HG03135 (cell line): ENCODE data around the gene ERGIC1.
"Not testable (repeated sequence)": the region's sequence is repeated elsewhere in the genome, so short reads cannot be mapped to it uniquely, and the experiment has no call there.

Experiments
- ATAC-seq: cut with Tn5 transposase; IDR thresholded peaks from one replicate; pipeline ENCODE4 v1.9.1; 2021; ENCODE audit warnings: mild to moderate bottlenecking, moderate library complexity; ENCODE audit not compliant: unreplicated experiment

The ERGIC1 gene

DNA sequence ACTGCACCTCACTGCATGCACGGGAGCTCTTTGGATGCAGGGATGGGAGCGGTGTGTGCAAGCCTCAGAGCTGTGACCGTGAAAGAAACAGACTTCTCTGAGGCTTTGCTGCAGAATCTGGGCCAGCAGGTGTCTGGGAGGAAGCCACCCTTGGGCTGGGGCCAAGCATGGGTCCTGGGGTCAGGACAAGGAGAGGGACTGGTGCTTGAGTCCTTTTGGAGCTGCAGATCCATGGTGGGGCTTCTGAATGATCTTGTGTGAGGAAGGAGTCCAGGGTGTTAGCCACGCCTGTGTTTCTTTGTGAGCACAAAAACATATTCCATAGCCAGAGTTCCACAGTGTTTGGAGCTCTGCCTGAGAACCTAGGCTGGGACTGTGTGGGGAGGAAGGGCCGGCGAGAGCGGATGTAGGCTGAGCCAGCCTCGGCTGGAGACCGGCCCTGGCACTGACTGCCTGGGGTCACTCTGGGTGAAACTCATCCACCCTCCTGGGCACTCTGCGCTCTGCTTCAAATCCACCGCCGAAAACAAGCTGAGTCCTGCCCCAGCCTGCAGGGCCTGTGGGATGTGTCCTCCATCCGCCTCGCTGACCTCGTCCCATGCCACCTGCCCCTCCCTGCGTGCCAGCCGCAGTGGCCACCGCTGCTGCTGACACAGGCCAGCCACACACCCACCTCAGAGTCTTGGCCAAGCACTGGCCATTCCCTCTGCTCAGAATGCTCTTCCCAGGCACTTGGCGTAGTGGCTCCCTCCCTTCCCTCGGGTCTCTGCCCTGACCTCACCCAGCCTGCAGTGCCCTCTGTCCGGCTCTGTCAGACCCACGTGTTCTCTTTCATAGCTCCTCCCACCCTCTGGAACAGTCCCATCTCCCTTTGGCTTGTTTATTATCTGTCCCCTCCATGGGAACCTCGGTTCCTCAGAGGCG lies 26.7 kb downstream of the ERGIC1 start:
- ATAC-seq = no peak

DNA sequence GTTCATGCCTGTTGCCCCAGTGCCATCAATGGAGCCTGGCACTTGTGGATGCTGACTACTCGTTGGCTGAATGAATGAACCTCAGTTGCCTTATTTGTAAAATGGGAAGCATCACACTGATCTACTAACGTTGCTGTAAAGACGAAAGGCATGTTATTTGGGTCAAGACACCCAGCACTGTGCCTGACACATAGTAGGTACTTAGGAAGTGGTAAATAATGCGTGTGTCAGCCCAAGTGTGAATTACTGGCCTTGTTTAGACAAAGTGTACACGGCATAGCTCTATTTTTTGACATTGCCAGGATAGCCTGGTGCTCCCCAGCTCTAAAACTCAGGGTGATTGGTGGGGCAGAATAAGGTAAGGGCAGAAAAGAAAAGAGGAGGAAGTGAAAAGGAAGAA lies 27.4 kb downstream of the ERGIC1 start:
- no peak for ATAC-seq

DNA sequence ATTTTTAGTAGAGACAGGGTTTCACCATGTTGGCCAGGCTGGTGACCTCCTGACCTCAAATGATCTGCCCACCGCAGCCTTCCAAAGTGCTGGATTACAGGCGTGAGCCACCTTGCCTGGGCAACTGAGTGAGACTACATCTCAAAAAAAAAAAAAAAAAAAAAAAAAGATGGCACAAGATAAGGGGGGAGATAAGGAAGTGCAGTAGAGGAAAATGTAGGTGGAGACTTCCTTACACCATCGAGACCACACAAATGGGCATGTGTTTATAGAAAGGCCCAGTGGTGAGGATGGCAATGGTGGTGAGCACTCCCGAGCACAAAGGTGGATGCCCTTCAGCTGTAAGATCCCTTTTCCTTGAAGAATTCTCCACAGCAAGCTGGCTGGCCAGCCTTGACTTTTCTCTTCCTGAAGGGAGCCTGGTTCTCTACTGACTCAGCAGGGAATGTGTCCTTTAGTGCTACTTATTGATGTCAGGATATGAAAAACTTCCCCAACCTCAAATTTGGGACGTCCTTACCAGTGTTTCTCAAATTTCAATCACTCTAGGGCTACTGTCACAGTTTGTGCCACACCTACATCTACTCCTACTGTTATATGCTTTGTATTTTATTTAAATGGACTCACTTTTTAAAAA lies 28.2 kb downstream of the ERGIC1 start:
- no peak for ATAC-seq

DNA sequence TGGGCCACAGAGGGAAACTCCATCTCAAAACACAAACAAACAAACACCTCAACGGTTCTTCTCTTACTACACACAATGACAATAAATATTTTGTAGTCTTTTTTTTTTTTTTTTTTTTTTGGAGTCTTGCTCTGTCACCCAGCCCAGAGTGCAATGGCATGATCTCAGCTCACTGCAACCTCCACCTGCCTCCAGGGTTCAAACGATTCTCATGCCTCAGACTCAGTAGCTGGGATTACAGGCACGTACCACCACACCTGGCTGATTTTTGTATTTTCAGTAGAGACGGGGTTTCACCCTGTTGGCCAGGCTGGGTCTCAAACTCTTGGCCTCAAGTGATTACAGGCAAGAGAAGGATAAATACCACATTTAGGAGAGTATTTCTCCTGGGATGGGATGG lies 30.1 kb downstream of the ERGIC1 start:
- not testable (repeated sequence) for ATAC-seq

DNA sequence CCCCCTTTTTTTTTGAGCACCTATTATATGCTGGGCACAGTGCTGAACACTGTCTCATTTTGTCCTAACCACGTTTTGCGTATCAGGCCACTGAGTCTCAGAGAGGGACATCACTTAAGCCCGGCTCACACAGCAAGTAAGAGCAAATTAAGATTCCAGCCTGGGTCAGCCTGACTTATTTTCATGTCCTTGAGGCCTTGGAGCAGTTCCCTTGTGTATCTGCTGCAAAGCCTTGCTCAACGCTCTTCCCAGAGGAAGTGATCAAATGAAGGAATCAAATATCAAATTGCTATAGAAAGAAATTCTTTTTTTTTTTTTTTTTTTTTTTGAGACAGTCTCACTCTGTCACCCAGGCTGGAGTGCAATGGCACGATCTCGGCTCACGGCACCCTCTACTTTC lies 30.7 kb downstream of the ERGIC1 start:
- ATAC-seq = no peak

DNA sequence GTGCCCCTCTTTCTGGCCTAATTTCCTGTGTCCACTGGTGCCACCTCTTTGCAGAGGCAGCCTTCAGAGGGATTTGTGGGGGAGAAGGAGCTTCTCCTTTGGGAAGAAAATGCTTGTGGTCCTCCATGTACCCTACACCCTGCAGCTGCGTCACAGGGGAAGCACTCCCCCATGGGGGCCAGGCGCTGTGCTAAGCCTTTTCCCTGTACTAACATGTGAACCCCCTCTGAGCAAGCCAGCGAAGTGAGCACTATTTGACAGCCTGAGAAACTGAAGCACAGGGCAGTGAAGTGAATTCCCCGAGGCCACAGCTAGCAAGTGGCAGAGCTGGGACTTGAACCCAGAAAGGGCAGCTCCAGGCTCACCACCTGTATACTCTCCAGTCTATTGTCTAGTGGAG lies 32.3 kb downstream of the ERGIC1 start:
- no peak for ATAC-seq

DNA sequence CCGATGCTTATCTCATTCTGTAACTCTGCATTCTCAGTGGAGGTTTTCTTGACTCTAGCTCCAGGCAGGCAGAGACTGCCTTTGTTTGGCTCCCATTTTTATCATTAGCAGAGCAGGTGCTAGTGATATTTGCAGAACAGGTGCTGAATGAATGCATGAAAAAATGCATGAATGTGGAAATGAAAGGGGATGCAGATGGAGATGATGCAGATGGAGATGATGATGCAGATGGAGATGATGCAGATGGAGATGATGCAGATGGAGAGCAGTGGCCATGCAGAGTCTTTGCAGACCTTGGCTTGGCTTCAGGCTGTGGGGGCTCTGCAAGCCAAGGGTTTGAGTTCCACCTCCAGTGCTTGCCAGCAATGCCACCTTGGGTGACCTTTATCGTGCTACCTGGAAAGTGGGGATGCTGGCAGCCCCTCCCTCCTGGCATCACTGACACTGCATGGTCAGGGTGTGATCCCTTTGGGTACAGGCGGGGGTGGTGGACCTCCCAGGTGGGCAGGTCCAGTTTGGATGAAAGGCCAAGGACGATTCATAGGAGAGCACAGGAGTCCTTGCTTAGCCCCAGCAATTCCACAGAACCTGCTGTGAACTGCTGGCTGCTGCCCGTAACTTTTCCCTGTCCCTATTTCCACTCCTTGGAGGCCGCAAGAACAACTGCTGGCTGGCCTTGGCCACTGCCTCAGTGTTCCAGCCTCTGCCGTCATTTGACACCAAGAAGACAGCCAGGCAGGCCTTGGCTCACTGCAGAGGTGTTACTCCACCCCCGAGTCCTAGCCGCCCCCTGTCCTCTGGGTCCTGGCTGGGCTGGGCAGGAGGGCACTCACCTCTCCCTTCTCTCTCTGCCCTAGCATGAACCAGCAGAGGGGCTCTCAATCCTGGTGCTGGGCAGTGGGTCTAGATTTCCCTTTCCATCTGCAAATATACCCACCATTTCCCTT lies 33.0 kb downstream of the ERGIC1 start:
- no peak for ATAC-seq

DNA sequence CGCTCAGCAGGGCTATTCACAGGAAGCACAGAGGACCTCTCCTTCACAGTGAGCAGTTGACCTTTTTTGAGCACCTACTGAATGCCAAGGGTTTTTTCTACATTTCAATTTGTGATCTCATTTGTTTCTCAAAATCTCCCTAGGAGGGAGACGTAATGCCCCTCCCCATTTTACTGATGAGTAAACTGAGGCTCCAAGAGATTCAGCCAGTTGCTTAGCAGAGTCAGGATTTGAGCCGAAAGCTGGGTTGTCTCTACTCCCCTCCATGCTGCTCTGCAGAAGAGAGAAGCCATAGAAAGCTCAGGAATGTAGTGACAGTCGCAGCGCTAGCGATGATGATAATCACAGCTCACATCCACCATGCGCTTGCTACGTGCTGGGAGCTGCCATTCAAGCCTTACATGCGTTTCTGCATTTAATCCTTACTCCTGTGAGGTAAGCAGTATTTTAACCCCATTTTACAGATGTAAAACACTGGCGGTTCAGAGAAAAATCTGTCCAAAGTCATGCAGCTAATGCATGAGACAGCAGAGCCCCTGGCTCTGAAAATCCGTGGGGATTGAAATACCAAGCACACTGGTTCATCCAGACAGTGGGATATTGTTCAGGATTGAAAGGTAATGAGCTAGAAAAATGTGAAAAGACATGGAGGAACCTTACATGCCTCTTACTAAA lies 33.8 kb downstream of the ERGIC1 start:
- no peak for ATAC-seq

DNA sequence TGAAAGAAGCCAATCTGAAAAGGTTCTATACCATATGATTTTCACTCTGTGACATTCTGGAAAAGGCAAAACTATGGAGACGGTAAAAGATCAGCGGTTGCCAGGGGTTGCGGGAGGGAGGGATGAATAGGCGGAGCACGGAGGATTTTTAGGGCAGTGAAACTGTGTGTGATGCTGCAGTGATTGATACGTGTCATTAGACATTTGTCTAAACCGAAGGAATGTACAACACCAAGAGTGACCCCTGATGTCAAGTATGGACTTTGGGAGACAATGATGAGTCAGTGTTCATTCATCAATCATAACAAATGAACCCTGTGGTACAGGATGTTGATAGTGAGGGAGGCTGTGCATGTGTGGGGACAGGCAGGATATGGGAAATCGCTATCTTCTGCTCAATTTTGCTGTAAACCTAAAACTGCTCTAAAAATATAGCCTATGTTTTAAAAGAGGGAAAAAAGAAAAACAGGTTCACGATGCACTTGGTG lies 34.4 kb downstream of the ERGIC1 start:
- ATAC-seq = no peak

DNA sequence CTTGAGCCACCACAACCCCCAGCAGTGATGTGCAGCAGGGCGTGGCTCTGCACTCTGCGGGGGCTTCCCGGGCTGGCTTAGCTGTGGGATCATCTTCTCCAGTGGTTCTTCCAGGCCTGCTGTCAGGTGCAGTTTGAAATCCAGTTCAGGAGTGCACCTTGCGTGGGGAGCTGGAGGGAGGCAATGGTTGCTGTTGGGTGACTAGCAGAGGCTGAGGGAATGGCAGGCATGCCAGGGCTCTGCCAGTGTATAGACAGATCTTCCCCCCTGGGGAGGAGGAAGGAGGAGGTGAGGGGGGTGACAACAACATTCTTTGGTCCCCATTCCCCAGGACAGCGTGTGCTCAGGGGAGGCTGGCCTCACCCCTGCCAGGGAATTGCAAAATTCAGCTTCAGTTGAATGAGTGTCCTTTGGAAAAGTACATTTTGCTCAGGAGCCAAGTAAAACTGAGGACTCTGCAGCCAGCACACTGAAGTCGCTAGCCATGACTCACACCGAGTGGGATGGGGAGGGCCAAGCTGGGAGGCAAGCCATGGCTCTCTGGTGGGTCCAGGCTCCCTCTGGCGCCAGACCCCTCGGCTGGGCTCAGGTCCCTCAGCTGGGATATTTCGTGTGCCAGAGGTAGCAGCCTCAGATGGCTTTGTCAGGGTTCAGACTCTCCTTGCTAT lies 35.0 kb downstream of the ERGIC1 start:
- no peak for ATAC-seq

DNA sequence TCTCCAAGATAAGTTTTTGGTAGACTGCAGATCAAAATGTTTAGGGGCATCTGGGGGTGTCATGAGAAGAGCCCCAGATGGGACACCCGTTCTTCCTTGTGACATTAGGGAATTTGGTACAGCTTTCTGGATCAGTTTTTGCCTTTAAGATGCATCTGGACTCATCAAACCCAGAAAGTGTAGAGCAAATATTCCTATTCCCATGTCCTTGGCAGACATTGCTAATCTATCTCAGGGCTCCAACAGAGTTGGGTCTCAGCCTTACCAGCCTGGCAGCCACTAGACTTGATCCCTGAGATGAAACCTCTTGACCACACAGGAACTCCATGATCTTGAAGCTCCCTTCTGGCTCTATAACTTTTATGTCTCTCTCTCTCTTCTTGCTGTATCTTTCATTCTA lies 35.6 kb downstream of the ERGIC1 start:
- ATAC-seq = no peak

DNA sequence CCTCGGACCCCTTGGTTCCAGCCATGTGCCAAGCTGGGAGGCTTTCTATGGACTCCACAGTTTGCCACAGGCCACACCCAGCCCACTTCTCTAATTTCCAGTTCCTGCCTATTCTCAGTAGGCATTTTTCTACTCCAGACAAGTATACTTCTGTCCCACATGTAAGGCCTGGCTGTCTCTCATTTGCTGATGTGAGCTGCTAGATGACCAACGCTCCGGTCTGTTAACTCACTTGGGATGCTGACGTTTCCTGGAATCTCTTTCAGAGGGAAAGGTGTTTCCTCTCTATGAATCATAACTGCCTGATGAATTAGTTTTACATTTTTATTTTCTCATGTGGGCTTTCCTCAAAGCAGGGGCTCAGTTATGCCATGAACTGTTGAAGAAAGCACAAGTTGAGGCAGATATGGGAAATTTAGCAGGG lies 36.3 kb downstream of the ERGIC1 start:
- ATAC-seq = no peak

DNA sequence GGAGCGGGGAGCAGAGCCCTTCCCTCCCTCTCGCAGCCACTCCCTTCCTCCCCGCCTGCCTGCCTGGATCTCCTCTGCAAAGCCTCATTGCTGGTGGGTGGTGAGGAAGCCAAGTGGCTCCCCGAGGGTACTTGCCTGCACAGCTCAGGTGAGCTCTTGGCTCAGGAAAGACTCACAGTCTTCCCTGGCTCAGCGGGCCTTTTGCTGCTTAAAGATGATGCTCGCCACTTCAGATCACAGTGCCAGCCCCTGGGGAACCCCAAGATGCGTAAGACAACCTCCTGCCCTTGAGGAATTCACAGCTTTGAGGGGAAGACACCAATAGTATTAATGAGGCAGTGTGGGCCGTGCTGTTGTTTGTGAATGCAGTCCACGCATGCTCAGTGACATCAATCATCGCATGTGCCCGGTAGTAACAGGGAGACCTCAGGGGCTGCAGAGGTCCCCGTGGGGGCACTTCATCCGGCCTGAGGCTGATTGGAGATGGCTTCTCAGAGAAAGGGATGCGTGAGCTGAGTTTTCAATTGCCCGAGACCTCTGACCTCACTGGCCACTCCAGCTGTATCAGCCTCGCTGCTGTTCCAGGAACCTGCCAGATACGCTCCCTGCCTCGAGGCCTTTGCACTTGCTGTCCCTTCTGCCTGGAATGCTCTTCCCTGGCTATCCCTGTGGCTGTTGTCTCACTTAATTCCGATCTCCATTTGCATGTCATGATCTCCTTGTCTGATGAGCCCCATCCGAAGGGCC lies 36.8 kb downstream of the ERGIC1 start:
- ATAC-seq = no peak

DNA sequence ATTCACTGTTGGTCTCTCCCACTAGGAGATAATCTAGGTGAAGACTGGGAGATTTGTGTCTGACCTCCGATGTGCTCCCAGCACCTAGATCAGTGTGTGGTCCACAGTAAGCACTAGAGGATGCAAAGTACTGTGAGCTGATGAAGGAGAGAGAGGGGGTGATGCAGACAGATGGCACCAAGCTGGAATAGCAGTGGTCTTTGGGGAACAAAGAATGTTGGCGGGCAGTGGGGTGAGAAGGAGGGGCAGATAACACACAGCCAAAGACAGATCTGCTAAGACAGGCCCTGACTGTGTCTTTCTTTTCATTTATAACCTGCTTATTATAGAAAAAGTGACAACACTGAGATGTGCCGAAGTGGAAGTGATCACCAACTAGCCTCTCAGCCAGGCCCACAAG lies 37.5 kb downstream of the ERGIC1 start:
- ATAC-seq = no peak

DNA sequence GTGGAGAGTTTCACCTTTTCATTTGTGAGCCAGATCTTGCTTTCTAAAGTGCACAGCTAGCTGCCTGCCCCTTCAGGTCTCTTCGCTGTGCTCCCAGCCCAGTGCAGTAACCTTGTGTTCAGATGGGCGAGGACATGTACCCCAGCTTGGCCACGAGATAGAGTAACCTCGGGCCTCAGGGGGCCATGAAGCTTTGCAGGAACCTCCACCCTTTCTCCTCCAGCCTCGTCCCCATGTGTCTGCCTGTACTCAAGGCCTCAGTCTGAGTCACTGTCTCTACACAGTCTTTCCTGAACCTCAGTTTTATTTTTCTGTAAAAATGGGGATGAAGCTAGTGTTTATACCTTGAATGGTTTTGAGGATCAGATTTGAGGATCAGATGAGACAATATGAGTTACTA lies 37.9 kb downstream of the ERGIC1 start:
- no peak for ATAC-seq

DNA sequence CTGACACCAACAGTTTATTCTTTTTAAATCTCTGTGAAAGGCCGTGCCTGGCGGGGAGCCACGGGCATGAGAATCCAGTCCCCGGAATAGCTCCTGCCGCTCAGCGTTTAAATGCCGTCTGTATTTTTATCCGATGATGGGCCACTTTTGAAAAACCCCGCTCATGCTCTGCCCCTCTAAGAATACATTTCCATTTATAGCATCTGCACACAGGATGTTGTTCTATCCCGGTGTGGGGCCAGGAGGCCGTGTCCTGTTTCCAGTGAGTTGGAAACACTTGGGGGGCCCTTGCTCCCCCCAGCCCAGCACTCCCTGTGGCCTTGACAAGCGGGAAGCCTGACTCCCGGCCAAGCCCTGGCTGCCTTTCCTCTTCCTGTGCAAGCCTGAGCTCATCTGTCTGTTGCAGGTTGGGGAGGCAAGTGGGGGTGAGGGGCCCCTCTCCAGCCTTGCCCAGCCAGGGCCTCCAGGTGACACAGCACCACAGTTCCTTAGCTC lies 39.0 kb downstream of the ERGIC1 start:
- no peak for ATAC-seq

DNA sequence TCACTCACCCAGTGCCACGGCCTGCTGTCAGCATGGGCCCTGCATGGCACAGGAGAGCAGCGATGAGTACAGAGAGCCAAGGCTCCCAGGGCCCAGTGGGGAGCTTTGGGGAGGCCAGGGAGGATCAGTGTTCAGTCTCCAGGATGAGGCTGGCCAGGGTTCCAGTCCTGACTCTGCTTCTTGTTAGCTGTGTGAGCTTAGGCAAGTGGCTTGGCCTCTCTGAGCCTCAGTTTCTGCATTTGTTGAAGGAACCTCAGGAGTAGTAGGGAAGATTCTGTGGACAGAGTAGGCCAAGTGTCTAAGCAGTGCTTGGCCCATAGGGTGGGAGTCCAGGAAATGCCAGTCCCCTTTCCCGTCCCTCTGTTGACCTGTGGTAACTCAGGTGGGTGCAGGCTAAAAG lies 39.5 kb downstream of the ERGIC1 start:
- ATAC-seq = no peak

DNA sequence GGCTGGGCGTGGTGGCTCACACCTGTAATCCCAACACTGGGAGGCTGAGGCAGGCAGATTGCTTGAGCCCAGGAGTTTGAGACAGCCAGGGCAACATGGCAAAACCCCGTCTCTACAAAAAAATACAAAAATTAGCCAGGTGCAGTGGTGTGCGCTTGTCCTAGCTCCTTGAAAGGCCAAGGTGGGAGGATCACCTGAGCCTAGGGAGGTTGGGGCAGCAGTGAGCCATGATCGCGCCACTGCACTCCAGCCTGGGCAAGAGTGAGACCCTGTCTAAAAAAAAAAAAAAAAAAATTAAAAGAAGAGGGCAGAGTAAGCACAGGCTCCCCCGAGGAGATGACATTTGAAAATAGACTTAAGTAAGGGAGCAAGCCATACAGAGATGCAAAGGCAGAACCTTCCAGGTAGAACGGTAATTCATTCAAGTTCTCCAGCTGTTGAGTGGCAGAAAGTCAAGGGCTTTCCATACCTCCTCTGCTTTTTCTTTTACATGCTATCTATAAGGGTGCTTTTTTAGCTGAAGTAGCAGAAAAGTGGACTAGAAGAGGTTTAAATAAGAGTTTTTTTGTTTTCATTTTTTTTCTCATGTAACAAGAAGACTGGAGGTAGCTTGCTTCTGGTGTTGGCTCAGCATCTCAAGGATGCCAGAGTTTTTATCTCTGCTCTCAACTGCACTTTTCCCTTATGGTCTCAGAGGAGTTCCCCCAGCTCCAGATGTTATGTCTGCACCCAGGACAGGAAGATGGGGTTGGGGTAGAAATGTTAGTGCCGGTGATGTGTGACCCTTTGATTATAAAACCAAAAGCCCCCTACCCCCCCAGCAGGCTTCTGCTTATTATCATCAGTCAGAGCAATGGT lies 40.8 kb downstream of the ERGIC1 start:
- ATAC-seq = no peak
